CD4-positive, alpha-beta T cell (primary cell): ENCODE results near the gene RTL1. TPM values are rescaled to one million over a fixed set of nuclear protein-coding genes. Genes with fewer than 3 reads are reported as not detected.

Experiments used
- ATAC-seq: fragments of 200-7000 bp; cut with Tn5 transposase; one replicate; pipeline ENCODE4 v1.10.0; 2022; ENCODE audit warnings: mild to moderate bottlenecking; ENCODE audit not compliant: poor library complexity
- CTCF ChIA-PET: fragments of 350-600 bp; sonication (Branson Sonifier 250); formaldehyde crosslinking; loops from one replicate; lab custom pipeline; 2021; ENCODE audit warnings: antibody characterized with exemption, inconsistent platforms; lab: Charles Lee
- POLR2A ChIA-PET: fragments of 350-600 bp; sonication (Branson Sonifier 250); formaldehyde crosslinking; loops from one replicate; lab custom pipeline; 2021; ENCODE audit warnings: antibody characterized with exemption, inconsistent platforms; lab: Charles Lee
- DNase-seq, 14 experiments: peaks; one replicate each; pipeline ENCODE4 v3.0.0-alpha.2; 2013 to 2020; ENCODE audit warnings: mixed read lengths in 2 of 14
- H3K27ac ChIP-seq, 2 donors: one replicate each; pipeline versions ENCODE4 v1.5.1 to v1.7.0; 2013; ENCODE audit warnings: low read length in 2 of 2, low read depth in 1 of 2, mild to moderate bottlenecking in 1 of 2
- H3K27me3 ChIP-seq, 2 experiments: 1 replicate in 1 of 2; 2 replicates in 1 of 2; pipeline versions ENCODE4 v1.6.1 to v1.7.0; 2013; ENCODE audit warnings: low read length in 2 of 2, control low read depth in 1 of 2, mild to moderate bottlenecking in 1 of 2, moderate library complexity in 1 of 2; ENCODE audit not compliant: insufficient read depth in 2 of 2, control insufficient read depth in 1 of 2
- H3K36me3 ChIP-seq: one replicate; pipeline ENCODE4 v1.6.1; 2013; ENCODE audit warnings: low read length, control low read depth; ENCODE audit not compliant: insufficient read depth
- H3K4me1 ChIP-seq: one replicate; pipeline ENCODE4 v1.6.1; 2013; ENCODE audit warnings: low read length, control low read depth; ENCODE audit not compliant: insufficient read depth
- H3K4me3 ChIP-seq: one replicate; pipeline ENCODE4 v1.5.1; 2013; ENCODE audit warnings: mild to moderate bottlenecking, low read length, moderate library complexity
- H3K9me3 ChIP-seq, 2 experiments: 1 replicate in 1 of 2; 2 replicates in 1 of 2; pipeline versions ENCODE4 v1.6.1 to v1.7.0; 2013; ENCODE audit warnings: low read length in 2 of 2, mild to moderate bottlenecking in 2 of 2, control low read depth in 1 of 2, moderate library complexity in 1 of 2; ENCODE audit not compliant: control insufficient read depth in 1 of 2, insufficient read depth in 1 of 2
- H3K27ac Mint-ChIP-seq: one replicate; pipeline ENCODE4 v1.8.0; 2020; ENCODE audit warnings: mixed read lengths
- H3K27me3 Mint-ChIP-seq: one replicate; pipeline ENCODE4 v1.8.0; 2021; ENCODE audit warnings: mixed read lengths
- H3K36me3 Mint-ChIP-seq: one replicate; pipeline ENCODE4 v1.8.0; 2021; ENCODE audit warnings: low read depth, mixed read lengths
- H3K4me1 Mint-ChIP-seq: one replicate; pipeline ENCODE4 v1.8.0; 2021; ENCODE audit warnings: low read depth, mixed read lengths
- H3K4me3 Mint-ChIP-seq: one replicate; pipeline ENCODE4 v1.8.0; 2020; ENCODE audit warnings: mild to moderate bottlenecking, mixed read lengths
- H3K9me3 Mint-ChIP-seq: one replicate; pipeline ENCODE4 v1.8.0; 2020; ENCODE audit warnings: mixed read lengths
- intact Hi-C, 2 experiments: fragments of 100-400 bp; cut with DNase I in 1 of 2; cut with micrococcal nuclease in 1 of 2; formaldehyde crosslinking; loops; one replicate each; pipeline versions ENCODE4 v1.15.1 to v1.9.0; 2023 to 2025; cut with DNase I, micrococcal nuclease
- total RNA-seq, 174 experiments: library from RNA in 2 of 174; stranded (reverse) in 2 of 174; gene quantifications; one replicate each; pipeline ENCODE4 v1.2.3 and lab custom pipeline; 2021 to 2026
- TF ChIP-seq, protein P1 (sequence below): fragments of 200-600 bp; IDR thresholded peaks from one replicate; pipeline ENCODE4 v1.8.0; 2022; ENCODE audit warnings: antibody characterized with exemption, mild to moderate bottlenecking

The RTL1 gene
- total RNA-seq, 2 experiments from 2014 or later = not detected

DNA sequence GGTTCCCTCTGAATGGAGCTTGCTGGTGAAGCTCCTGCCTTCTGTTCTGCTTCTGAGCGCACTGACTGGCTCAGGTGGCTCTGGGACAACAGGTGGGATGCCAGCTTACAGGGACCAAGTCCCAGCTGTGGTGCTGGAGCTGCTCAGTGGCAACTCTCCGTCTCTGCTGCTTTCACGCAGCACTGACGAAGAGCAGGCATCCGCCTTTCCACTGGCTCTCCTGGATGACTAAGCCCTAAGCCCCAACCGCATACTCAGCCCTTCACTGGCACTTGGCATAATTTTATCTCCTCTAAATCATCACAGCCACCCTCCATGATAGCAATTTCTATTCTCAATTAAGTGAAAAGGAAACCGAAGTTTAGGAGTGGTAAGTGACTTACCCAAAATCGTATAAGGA is 3.7 kb upstream of the RTL1 start:
- H3K4me3 Mint-ChIP-seq = no peak overlapping the region
- ChIA-PET POLR2A (no interaction called here), CTCF (no interaction called here)
- Histone ChIP-seq H3K9me3 (peaks cover 0 to 2% of the 10 kb centered on the region in 2 experiments), H3K36me3 (no peaks in the 10 kb centered on the region), H3K4me1 (no peaks in the 10 kb centered on the region), H3K27me3 (peaks cover 12 to 23% of the 10 kb centered on the region in 2 experiments), H3K27ac (no peak overlapping the region), H3K4me3 (no peak overlapping the region)
- intact Hi-C loops = no loop called here
- H3K27ac Mint-ChIP-seq = no peak overlapping the region
- TF ChIP-seq, protein P1, sequence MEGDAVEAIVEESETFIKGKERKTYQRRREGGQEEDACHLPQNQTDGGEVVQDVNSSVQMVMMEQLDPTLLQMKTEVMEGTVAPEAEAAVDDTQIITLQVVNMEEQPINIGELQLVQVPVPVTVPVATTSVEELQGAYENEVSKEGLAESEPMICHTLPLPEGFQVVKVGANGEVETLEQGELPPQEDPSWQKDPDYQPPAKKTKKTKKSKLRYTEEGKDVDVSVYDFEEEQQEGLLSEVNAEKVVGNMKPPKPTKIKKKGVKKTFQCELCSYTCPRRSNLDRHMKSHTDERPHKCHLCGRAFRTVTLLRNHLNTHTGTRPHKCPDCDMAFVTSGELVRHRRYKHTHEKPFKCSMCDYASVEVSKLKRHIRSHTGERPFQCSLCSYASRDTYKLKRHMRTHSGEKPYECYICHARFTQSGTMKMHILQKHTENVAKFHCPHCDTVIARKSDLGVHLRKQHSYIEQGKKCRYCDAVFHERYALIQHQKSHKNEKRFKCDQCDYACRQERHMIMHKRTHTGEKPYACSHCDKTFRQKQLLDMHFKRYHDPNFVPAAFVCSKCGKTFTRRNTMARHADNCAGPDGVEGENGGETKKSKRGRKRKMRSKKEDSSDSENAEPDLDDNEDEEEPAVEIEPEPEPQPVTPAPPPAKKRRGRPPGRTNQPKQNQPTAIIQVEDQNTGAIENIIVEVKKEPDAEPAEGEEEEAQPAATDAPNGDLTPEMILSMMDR = no peak
- H3K9me3 Mint-ChIP-seq = no peaks in the 10 kb centered on the region
- no peaks in the 10 kb centered on the region for H3K36me3 Mint-ChIP-seq
- ATAC-seq (no peak), DNase-seq (no peak)
- H3K27me3 Mint-ChIP-seq = peaks cover 21% of the 10 kb centered on the region
- no peaks in the 10 kb centered on the region for H3K4me1 Mint-ChIP-seq

GRCh38 chr14:100906420-100906819 is 2.9 kb upstream of the RTL1 start:
- no peaks in the 10 kb centered on the region for H3K9me3 Mint-ChIP-seq
- H3K4me3 Mint-ChIP-seq = no peak overlapping the region
- intact Hi-C loops = no loop called here
- Histone ChIP-seq H3K9me3 (peaks cover 0 to 10% of the 10 kb centered on the region in 2 experiments), H3K4me3 (no peak overlapping the region), H3K36me3 (no peaks in the 10 kb centered on the region), H3K27ac (no peak overlapping the region), H3K27me3 (peaks cover 17 to 27% of the 10 kb centered on the region in 2 experiments), H3K4me1 (no peaks in the 10 kb centered on the region)
- POLR2A ChIA-PET = no interaction called here
- no peak overlapping the region for H3K27ac Mint-ChIP-seq
- peaks cover 28% of the 10 kb centered on the region for H3K27me3 Mint-ChIP-seq
- H3K4me1 Mint-ChIP-seq = no peaks in the 10 kb centered on the region
- CTCF ChIA-PET = no interaction called here
- peak in 1 of 14 experiments; percentile 4 for DNase-seq
- TF ChIP-seq, protein P1 = no peak
- H3K36me3 Mint-ChIP-seq = no peaks in the 10 kb centered on the region
- no peak for ATAC-seq

GRCh38 chr14:100905166-100905565 is 1.6 kb upstream of the RTL1 start:
- no peaks in the 10 kb centered on the region for H3K4me1 Mint-ChIP-seq
- Histone ChIP-seq H3K4me1 (no peaks in the 10 kb centered on the region), H3K9me3 (peaks cover 0 to 18% of the 10 kb centered on the region in 2 experiments), H3K27ac (no peak overlapping the region), H3K4me3 (no peak overlapping the region), H3K27me3 (peaks cover 23 to 39% of the 10 kb centered on the region in 2 experiments), H3K36me3 (no peaks in the 10 kb centered on the region)
- CTCF ChIA-PET = no interaction called here
- H3K36me3 Mint-ChIP-seq = no peaks in the 10 kb centered on the region
- intact Hi-C loops = no loop called here
- ATAC-seq (no peak), DNase-seq (no peak)
- H3K9me3 Mint-ChIP-seq = no peaks in the 10 kb centered on the region
- no peak overlapping the region for H3K27ac Mint-ChIP-seq
- TF ChIP-seq, protein P1 = no peak
- no peak overlapping the region for H3K4me3 Mint-ChIP-seq
- POLR2A ChIA-PET = no interaction called here
- H3K27me3 Mint-ChIP-seq = peaks cover 39% of the 10 kb centered on the region
